Measurements from ENCODE around the gene FAM174B.

Gene FAM174B

GRCh38 chr15:92597548-92597947 is 58.0 kb downstream of the FAM174B start:
- Histone ChIP-seq H3K9me3 (ENCODE audit: low read depth, low read length) (no peaks in the 10 kb centered on the region), H3K4me3 (no peak overlapping the region), H3K27ac (no peak overlapping the region), H3K36me3 (ENCODE audit: insufficient read depth, low read length) (no peaks in the 10 kb centered on the region), H3K9ac (ENCODE audit: insufficient read length) (no peak overlapping the region)
- no peak for TF ChIP-seq POLR2AphosphoS5 (IDR thresholded peaks at IDR 0.05; ENCODE audit: borderline replicate concordance, low read depth, low read length)
- no peak for TF ChIP-seq FOXP2 (optimal IDR thresholded peaks at IDR 0.05; ENCODE audit: control extremely low read depth, extremely low read length, insufficient read depth)
- no peak for TF ChIP-seq EZH2 (IDR thresholded peaks at IDR 0.05)
- no peak for DNase-seq (ENCODE audit: low read depth, low spot score)

GRCh38 chr15:92596623-92597022 is 59.0 kb downstream of the FAM174B start:
- Histone ChIP-seq H3K36me3 (ENCODE audit: insufficient read depth, low read length) (no peaks in the 10 kb centered on the region), H3K4me3 (no peak overlapping the region), H3K27ac (no peak overlapping the region), H3K9ac (ENCODE audit: insufficient read length) (no peak overlapping the region), H3K9me3 (ENCODE audit: low read depth, low read length) (no peaks in the 10 kb centered on the region)
- no peak for TF ChIP-seq EZH2 (IDR thresholded peaks at IDR 0.05)
- no peak for TF ChIP-seq FOXP2 (optimal IDR thresholded peaks at IDR 0.05; ENCODE audit: control extremely low read depth, extremely low read length, insufficient read depth)
- TF ChIP-seq POLR2AphosphoS5 (IDR thresholded peaks at IDR 0.05; ENCODE audit: borderline replicate concordance, low read depth, low read length), result no peak
- DNase-seq (ENCODE audit: low read depth, low spot score), result no peak

- Histone ChIP-seq H3K9me3 (ENCODE audit: low read depth, low read length) (no peaks in the 10 kb centered on the region), H3K36me3 (ENCODE audit: insufficient read depth, low read length) (no peaks in the 10 kb centered on the region), H3K4me3 (no peak overlapping the region), H3K9ac (ENCODE audit: insufficient read length) (no peak overlapping the region), H3K27ac (no peak overlapping the region)
- no peak for DNase-seq (ENCODE audit: low read depth, low spot score)
- TF ChIP-seq EZH2 (IDR thresholded peaks at IDR 0.05), result no peak
- TF ChIP-seq FOXP2 (optimal IDR thresholded peaks at IDR 0.05; ENCODE audit: control extremely low read depth, extremely low read length, insufficient read depth), result no peak
- TF ChIP-seq POLR2AphosphoS5 (IDR thresholded peaks at IDR 0.05; ENCODE audit: borderline replicate concordance, low read depth, low read length), result no peak
Measured at GRCh38 chr15:92595506-92596381, 59.8 kb downstream of the FAM174B start.

- no peak overlapping the region for H3K9ac ChIP-seq (ENCODE audit: insufficient read length)
- H3K27ac ChIP-seq, result no peak overlapping the region
- no peak for TF ChIP-seq FOXP2 (optimal IDR thresholded peaks at IDR 0.05; ENCODE audit: control extremely low read depth, extremely low read length, insufficient read depth)
- no peak for TF ChIP-seq POLR2AphosphoS5 (IDR thresholded peaks at IDR 0.05; ENCODE audit: borderline replicate concordance, low read depth, low read length)
- TF ChIP-seq EZH2 (IDR thresholded peaks at IDR 0.05), result no peak
- no peaks in the 10 kb centered on the region for H3K36me3 ChIP-seq (ENCODE audit: insufficient read depth, low read length)
- DNase-seq (ENCODE audit: low read depth, low spot score), result no peak
- no peak overlapping the region for H3K4me3 ChIP-seq
- H3K9me3 ChIP-seq (ENCODE audit: low read depth, low read length), result no peaks in the 10 kb centered on the region
Measured at GRCh38 chr15:92591275-92591674, 64.3 kb downstream of the FAM174B start.

- H3K27ac ChIP-seq, result no peak overlapping the region
- no peaks in the 10 kb centered on the region for H3K9me3 ChIP-seq (ENCODE audit: low read depth, low read length)
- DNase-seq (ENCODE audit: low read depth, low spot score), result no peak
- no peak overlapping the region for H3K9ac ChIP-seq (ENCODE audit: insufficient read length)
- H3K36me3 ChIP-seq (ENCODE audit: insufficient read depth, low read length), result no peaks in the 10 kb centered on the region
- TF ChIP-seq POLR2AphosphoS5 (IDR thresholded peaks at IDR 0.05; ENCODE audit: borderline replicate concordance, low read depth, low read length) (no peak), FOXP2 (optimal IDR thresholded peaks at IDR 0.05; ENCODE audit: control extremely low read depth, extremely low read length, insufficient read depth) (no peak), EZH2 (IDR thresholded peaks at IDR 0.05) (no peak)
- H3K4me3 ChIP-seq, result no peak overlapping the region
Measured at GRCh38 chr15:92586966-92587365, 68.6 kb downstream of the FAM174B start.

GRCh38 chr15:92586383-92586942 is 69.1 kb downstream of the FAM174B start:
- H3K36me3 ChIP-seq (ENCODE audit: insufficient read depth, low read length), result no peaks in the 10 kb centered on the region
- no peak overlapping the region for H3K9ac ChIP-seq (ENCODE audit: insufficient read length)
- no peak for DNase-seq (ENCODE audit: low read depth, low spot score)
- TF ChIP-seq EZH2 (IDR thresholded peaks at IDR 0.05) (no peak), FOXP2 (optimal IDR thresholded peaks at IDR 0.05; ENCODE audit: control extremely low read depth, extremely low read length, insufficient read depth) (no peak)
- H3K9me3 ChIP-seq (ENCODE audit: low read depth, low read length), result no peaks in the 10 kb centered on the region
- H3K4me3 ChIP-seq, result no peak overlapping the region
- H3K27ac ChIP-seq, result no peak overlapping the region

GRCh38 chr15:92584105-92584504 is 71.5 kb downstream of the FAM174B start:
- no peak overlapping the region for H3K27ac ChIP-seq
- no peaks in the 10 kb centered on the region for H3K36me3 ChIP-seq (ENCODE audit: insufficient read depth, low read length)
- no peak overlapping the region for H3K9ac ChIP-seq (ENCODE audit: insufficient read length)
- no peaks in the 10 kb centered on the region for H3K9me3 ChIP-seq (ENCODE audit: low read depth, low read length)
- no peak overlapping the region for H3K4me3 ChIP-seq
- DNase-seq (ENCODE audit: low read depth, low spot score), result no peak
- no peak for TF ChIP-seq POLR2AphosphoS5 (IDR thresholded peaks at IDR 0.05; ENCODE audit: borderline replicate concordance, low read depth, low read length)
- TF ChIP-seq EZH2 (IDR thresholded peaks at IDR 0.05), result no peak
- TF ChIP-seq FOXP2 (optimal IDR thresholded peaks at IDR 0.05; ENCODE audit: control extremely low read depth, extremely low read length, insufficient read depth), result no peak

- Histone ChIP-seq H3K36me3 (ENCODE audit: insufficient read depth, low read length) (no peaks in the 10 kb centered on the region), H3K9me3 (ENCODE audit: low read depth, low read length) (no peaks in the 10 kb centered on the region), H3K4me3 (no peak overlapping the region), H3K9ac (ENCODE audit: insufficient read length) (no peak overlapping the region), H3K27ac (no peak overlapping the region)
- no peak for TF ChIP-seq FOXP2 (optimal IDR thresholded peaks at IDR 0.05; ENCODE audit: control extremely low read depth, extremely low read length, insufficient read depth)
- TF ChIP-seq POLR2AphosphoS5 (IDR thresholded peaks at IDR 0.05; ENCODE audit: borderline replicate concordance, low read depth, low read length), result no peak
- TF ChIP-seq EZH2 (IDR thresholded peaks at IDR 0.05), result no peak
- DNase-seq (ENCODE audit: low read depth, low spot score), result no peak
Measured at GRCh38 chr15:92583096-92584034, 72.2 kb downstream of the FAM174B start.
